Activated CD8-positive, alpha-beta memory T cell treated with anti-CD3 and anti-CD28 coated beads, Interleukin-2, amount 50 U/mL, for 48 hours (primary cell): ENCODE results near the gene SDK2.

Experiments used
- DNase-seq: peaks from one replicate; pipeline ENCODE4 v3.0.0-alpha.2; 2020

SDK2 gene

DNA sequence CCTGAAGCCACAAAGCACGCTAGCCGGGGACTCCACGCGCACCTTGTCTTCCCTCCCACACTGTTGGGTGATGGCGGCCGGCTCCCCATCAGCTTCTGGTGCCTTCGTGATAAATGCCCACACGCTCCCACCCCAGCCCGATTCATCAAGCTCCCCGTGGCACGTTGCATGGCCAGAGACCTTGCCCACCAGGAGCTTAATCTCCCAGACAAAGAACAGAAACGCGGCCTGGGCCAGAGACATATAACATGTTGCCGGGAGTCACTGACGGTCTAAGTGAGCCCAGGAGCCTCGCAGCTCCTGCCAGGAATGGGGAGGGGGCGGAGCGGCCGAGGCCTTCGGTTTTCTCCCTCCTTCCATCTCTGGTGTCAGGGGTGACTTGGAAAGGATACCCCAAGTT is 93.1 kb downstream of the SDK2 start:
- no peak for DNase-seq

GRCh38 chr17:73550556-73550955 is 93.7 kb downstream of the SDK2 start:
- DNase-seq: no peak

DNA sequence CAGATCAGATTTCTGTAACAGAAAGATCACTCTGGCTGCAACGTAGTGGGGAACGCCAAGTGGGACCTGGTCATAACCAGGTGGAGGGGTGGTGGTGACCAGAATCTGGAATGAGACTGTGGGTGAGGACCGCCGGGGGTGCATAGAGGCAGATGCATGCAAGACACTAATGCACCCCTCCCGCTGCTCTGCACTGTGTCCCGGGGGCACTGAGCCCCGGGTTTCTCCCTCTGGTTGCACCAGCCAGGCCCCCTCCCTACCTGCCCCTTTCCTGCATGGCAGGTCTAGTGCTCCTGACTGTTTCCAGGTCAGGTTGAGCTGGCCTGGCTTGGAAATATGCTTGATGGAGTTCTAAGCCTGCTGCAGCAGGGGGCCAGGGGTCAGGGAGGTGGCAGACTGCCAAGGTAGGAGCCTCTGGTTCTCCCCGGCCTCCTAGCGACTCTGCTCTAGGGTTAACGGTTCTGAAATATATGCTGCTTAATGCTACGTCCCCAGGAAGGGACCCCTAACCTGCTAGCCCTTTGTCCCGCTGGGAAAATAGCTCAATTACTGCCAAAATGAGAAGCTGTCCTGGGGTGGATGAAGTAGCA is 94.3 kb downstream of the SDK2 start:
- DNase-seq: no peak

GRCh38 chr17:73548620-73549311 is 95.5 kb downstream of the SDK2 start:
- no peak for DNase-seq

DNA sequence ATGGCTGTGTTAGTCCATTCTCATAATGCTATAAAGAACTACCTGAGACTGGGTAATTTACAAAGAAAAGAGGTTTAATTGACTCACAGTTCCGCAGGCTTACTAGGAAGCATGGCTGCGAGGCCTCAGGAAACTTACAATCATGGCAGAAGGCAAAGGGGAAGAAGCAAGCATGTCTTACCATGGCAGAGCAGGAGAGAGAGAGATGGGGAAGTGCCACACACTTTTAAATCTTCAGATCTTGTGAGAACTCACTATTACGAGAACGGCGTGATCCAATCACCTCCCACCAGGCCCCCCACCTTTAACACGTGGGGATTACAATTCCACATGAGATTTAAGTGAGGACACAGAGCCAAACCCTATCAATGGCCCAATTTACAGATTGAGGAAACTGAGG is 96.5 kb downstream of the SDK2 start:
- no peak for DNase-seq

GRCh38 chr17:73546770-73547536 is 97.3 kb downstream of the SDK2 start:
- DNase-seq: no peak

- DNase-seq: no peak
These were observed 98.1 kb downstream of the SDK2 start for GRCh38 chr17:73546114-73546513.

DNA sequence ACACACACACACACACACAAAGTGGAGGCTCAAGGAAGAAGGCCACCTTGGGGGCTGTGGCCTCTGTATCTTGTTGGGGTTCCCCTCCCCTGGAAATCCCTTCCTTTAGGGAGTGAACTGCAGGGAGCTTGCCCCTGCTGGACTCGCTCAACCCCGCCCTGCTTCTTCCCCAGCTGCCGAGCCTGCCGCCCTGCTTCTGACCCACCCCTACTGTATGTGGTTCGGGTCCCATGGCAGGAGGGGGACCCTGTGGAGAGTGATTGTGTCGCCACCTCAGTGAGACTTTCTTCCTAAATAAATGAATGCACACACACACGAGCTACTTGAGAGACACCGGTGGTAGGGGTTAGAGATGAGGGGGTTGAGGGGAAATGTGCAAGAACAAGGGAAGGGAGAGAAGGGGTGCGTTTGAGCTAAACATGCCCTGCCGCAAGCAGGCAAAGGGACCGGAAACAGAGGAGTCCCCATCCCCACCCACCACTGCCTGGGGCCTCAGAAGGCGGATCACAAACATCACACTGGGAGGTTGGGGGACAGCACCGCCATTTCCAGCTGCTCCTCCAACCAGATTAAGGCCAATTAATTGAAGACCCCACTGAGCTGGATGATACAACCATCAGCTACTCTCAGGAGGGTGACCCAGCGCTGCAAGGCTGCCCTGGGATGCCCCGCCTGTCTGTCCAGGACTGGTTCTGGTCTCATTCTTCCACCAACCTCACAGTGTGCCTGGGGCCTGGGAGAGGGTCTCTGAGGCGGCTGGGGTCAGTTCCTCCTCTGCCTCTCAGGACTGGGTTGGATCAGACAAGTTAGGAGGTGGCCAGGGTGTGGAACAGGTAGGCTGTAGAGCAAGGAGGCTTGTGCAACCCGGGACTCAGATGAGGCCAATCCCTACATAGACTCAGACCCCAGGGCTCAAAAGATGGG is 98.9 kb downstream of the SDK2 start:
- no peak for DNase-seq

DNA sequence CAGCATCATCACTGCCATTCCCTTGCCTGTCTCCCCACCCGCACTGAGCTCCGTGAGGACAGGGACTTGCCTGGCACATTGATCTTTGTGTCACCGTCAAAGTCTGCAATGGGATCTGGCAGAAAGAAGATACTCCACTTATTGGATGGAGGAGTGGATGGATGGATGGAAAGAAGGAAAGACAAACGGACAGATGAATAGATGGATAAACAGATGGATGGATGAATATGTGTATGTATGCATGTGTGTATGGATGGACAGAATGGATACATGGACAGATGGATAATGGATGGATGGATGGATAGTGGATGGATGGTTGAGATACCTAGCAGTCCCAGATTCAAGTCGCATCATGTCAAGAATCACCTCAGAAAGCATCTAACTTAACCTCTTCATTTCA is 99.9 kb downstream of the SDK2 start:
- DNase-seq: no peak

DNA sequence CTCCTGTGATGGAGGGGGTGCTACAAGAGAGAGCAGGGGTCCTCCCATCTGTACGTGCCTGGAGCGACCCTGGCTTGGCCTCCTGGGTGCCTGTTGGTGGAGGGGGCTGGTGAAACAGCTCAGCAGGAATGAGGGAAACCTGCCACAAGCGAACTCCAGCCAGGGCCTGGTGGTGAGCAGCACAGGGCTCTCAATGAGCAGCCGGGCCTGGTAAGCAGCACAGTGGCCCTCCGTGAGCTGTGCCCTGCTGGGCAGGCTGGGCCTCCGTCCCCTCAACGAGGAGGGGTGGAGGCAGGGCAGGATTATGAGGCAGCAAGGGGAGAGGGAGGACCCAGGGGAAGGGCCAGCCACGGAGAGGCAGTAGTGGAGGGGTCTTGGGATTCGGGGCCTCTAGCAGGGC is 101.9 kb downstream of the SDK2 start:
- no peak for DNase-seq

DNA sequence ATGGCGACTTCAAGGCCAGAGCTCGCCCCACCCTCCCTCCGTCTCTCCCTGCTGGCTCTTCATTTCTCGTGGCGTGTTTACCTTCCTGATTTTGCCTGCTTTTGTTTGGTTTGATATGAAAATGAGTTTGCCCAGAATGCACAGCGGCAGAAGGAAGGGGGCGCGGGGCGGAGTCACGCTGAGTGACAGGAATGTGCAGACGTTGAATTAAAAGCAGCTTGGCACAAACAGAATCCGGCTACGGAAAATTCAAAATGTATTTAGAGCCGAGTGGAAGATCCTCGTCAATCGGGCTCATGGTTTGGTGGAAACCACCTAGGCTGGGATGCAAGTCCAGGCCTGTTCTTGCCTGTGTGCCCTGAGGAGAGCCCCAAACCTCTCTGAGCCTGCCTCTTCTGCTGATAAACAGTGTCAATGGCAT is 102.7 kb downstream of the SDK2 start:
- no peak for DNase-seq

GRCh38 chr17:73541111-73541510 is 103.1 kb downstream of the SDK2 start:
- DNase-seq: no peak

GRCh38 chr17:73539166-73539565 is 105.1 kb downstream of the SDK2 start:
- DNase-seq: no peak

DNA sequence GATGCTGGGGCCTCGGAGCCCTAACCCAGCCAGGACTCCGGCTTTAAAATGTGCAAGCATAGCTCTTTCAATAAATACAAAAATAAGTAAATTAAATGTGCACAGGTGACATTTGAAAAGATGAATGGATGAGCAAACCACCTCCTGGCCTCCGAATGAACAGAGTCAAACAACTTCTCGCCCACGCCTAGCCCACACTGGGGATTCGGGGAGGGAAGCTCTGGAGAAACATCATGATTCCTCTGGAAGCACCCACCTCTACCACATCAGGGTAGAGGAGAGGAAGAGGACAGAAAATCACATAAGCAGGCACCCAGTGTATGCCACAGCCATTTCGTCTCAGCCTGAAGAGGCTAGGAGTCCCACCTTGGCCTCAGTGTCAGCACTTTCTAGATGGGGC is 105.8 kb downstream of the SDK2 start:
- no peak for DNase-seq

GRCh38 chr17:73536700-73537605 is 107.3 kb downstream of the SDK2 start:
- DNase-seq: no peak

- no peak for DNase-seq
These were observed 108.5 kb downstream of the SDK2 start for GRCh38 chr17:73535746-73536145.

- DNase-seq: no peak
These were observed 109.9 kb downstream of the SDK2 start for GRCh38 chr17:73534209-73534909.

DNA sequence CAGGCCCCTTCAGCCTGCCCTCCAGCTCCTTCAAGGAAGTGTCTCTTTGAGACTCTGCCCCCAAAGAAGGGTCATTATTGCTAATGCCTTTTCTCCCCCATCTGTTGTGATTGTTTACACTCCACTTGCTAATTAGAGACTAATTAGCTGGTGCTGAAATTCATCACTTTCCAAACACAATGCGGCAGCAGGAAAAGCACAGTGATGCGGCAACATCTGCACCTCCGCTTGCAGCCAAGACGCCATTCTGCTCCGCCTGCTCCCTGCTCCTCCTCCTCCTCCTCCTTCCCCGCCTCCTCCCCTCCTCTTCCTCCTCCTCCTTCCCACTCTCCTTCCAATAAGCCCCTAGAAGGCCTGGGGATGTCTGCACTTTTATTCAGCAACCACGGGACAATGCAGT is 110.5 kb downstream of the SDK2 start:
- no peak for DNase-seq

GRCh38 chr17:73533127-73533526 is 111.1 kb downstream of the SDK2 start:
- DNase-seq: no peak

- no peak for DNase-seq
These were observed 111.8 kb downstream of the SDK2 start for GRCh38 chr17:73532421-73532901.

DNA sequence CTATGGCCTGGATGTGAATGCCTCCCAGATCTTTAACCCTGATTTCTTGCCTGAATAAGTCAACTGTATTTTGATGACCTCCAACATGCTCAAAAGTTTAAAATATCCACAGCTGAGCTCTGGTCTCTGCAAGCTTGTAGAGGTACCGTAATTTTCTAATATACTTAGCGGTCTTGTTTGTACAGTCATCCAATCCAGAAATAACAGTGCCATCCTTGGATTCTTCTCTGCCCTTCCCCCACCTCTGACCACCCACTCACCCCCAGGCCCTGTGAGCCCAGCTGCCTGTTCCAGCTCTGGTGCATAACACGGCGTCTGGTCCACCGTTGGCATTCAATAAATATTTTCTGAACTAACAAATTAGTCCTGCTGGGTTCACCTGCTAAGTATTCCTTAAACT is 113.1 kb downstream of the SDK2 start:
- DNase-seq: no peak
